Stimulated activated CD4-positive, alpha-beta T cell treated with anti-CD3 and anti-CD28 coated beads, TNF-alpha, amount 100 ng/mL, for 24 hours (primary cell): ENCODE measurements around the gene NPPA.

Experiments
- DNase-seq, 3 experiments: peaks; one replicate each; pipeline ENCODE4 v3.0.0-alpha.2; 2020; ENCODE audit warnings: low read depth in 3 of 3

NPPA gene

DNA sequence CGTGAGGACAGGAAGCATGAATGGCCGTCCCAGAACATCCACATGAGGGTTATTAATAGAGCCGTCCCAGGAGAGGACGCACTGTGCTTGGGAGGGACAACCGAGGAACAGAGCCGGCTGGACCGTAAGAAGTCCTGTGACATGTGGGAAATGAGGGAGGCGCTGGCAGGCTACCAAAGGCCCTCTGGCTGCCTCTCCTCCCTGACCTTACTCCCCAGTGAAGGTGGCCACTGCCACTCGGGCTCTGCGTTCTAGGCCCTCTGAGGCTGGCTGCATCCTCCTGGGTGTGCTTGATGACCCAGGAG, 26.6 kb upstream of the NPPA start:
- DNase-seq = no peak

DNA sequence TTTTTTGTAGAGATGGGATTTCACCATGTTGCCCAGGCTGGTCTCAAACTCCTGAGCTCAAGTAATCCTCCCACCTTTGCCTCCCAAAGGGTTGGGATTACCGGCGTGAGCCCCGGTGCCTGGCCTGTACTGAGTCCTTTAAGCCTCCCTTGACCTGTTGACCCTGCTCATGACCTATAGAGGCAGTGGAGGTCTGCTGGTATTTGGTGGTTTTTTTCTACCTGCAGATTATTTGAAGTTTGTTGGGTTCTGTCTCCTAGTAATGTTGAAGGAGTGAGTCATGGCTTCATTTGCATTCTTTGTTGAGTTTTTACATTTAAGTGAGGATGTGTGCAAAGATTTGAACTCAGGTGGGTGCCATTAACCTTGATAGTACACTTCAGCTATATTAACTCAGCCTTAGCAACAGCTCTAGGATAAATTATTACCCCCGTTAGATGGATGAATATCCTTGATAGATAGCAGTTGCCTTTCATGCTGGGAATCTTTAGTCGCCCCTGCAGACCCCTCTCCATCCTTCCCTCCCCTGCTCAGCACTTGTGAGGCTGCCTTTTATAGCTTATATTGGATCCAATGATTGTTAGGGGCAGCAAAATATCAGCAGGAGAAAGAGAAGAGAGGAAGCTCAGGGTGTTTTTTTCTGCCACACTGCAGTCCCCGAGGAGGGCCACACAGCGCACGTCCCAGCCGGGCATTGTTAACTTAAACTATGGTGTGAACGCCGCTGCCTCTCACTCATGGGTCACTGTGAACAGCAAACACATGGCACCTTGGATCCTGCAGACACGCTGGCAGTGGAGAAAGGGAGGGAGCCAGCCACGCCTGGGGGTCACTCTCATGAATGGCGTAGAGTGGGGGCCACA, 26.0 kb upstream of the NPPA start:
- DNase-seq = no peak

DNA sequence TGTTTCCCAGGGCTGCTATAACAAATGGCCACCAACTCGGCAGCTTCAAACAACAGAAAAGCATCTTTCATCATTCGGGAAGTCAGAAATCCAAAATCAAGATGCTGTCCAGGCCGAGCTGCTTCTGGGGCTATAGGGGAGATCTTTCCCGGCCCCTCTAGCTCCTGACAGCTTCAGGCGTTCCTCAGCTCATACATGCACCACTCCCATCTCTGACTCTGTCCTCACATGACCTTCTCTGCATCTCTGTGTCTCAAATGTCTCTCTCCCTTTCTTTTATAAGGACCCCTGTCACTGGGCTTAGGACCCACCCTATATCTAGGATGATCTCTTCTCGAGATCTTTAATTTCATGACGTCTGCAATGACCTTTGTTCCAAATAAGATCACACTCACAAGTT, 25.0 kb upstream of the NPPA start:
- no peak for DNase-seq

DNA sequence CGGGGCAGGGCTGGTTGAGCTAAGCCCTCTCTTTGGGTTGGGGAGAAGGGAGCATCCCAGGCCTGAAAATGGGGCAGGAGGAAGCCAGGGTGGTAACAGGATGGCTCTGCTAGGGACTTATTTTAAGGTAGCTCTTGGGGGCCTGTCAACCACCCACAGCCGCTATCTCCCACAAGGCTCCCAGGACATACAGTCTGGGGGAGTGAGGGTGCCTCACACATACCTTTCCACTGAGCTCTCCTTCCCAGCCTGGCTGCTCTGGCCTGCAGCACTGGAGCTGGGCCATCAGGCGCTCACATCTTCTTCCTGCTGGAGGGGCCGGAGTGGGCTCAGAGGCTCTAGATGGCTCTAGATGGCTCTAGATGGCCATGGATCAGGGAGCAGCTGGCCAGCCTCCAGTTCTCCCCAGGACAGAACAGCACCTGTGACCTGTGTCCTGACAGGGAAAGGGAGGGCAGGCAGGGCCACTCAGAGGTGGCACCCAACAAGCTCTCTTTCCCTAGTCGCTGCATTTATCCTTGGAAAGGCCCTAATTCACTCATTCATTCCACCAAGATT, 22.1 kb upstream of the NPPA start:
- no peak for DNase-seq

GRCh38 chr1:11869104-11869503, 21.5 kb upstream of the NPPA start:
- no peak for DNase-seq

GRCh38 chr1:11868331-11868980, 20.9 kb upstream of the NPPA start:
- DNase-seq = no peak

- no peak for DNase-seq
Measured at GRCh38 chr1:11862890-11863289, 15.3 kb upstream of the NPPA start.

DNA sequence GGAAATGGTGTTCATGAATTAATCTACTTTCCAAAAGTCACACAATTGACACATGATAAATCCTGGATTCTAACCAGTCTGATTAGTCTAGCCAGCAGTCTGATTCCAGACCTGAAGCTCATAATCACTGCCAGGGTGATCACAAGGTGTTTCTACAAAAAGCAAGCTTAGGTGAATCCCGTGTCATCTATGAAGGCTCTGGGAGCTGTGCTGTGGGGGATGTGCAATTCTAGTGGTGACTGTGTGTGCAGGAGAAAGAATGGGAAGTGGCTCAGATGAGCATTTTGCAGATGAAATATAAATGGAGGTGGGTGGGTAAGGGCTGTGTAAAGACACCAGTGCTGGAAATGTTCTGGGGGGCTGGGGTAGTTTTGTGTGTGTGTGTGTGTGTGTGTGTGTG, 13.0 kb upstream of the NPPA start:
- DNase-seq = no peak

- no peak for DNase-seq
Measured at GRCh38 chr1:11860083-11860482, 12.5 kb upstream of the NPPA start.

DNA sequence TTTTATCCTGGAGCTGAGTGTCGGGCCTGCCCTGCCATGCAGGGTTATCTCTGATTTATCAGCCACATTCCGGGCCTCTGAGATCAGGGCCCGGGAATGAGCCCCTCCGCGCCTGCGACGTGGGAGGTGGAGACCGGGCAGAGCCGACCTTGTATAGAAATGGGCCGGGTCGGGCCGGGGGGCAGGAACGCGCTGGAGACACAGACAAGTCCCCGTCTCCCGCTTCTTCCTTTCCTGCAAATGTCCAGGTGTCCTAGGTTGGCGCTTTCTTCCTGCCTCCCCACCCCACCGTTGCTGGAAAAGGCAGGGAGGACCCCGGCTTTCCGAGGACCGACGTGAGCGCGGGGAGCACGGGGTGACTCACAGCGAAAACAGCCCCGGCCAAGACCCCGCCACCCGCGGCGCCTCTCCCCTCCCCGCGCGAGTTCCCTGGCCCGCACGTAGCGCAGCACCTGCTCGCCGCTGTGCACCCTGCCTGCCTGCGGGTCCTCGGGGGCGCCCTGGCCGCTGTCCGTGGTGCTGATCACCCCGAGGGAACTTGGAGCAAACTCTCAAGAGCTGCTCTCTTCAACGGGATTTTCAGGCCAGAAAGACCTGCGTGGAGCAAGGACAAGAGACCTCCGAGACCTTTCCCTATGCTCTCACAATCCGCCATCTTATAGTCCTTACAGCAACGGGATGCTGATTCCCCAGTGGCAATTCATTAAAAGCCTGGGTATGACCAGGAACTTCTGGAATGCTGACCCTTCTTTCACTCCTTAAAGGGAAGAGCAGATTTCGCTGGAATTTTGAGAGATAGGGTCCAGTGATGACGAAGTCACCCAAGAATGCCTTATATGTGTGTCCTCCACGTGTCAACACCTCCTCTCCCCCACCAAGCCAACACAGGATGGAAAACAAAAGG, 11.6 kb upstream of the NPPA start:
- peak; percentile 8 to 57 (median 17) for DNase-seq

GRCh38 chr1:11858613-11858967, 11.0 kb upstream of the NPPA start, which contains the start of gene NPPB:
Gene NPPB, minus strand, starts transcription at chr1:11858945. Its CDS starts 112 bp downstream, at chr1:11858833.
- DNase-seq = no peak

- DNase-seq = no peak
Measured at GRCh38 chr1:11858158-11858557, 10.6 kb upstream of the NPPA start.

- DNase-seq = no peak
Measured at GRCh38 chr1:11857164-11857851, 9.7 kb upstream of the NPPA start.

- DNase-seq = no peak
Measured at GRCh38 chr1:11856698-11857097, 9.1 kb upstream of the NPPA start.

DNA sequence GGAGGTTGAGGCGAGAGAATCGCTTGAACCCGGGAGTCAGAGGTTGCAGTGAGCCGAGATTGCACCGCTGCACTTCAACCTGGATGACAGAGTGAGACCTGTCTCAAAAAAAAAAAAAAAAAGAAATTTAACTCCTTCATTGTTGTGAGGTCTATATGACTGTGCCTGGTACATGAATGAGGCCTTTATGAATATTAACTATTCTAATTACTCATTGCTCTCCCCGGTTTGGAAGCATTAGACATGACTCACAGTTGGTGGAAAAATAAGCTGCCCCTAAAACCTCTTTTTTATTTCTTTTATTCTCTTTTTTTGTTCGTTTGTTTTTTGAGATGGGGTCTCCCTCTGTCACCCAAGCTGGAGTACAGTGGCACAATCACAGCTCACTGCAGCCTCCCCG, 7.8 kb upstream of the NPPA start:
- DNase-seq = no peak

- no peak for DNase-seq
Measured at GRCh38 chr1:11854519-11854918, 6.9 kb upstream of the NPPA start.

DNA sequence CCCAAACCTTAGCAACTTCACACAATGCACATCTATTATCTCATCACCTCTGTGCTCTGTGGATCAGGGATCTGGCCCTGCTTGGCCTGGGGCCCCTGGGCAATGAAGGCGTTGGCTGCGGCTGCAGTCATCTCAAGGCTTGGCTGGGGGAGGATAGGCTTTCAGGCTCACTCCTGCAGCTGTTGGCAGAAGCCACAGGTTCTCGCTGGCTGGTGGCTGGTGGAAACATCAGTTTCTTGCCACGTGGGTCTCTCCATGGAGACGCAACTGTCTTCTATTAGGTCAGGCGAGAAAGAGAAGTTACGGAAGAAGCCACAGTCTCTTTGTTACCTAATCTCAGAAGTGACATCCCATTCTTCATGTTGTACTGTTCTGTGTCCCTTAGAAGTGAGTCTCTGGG, 3.6 kb upstream of the NPPA start:
- DNase-seq = no peak

- no peak for DNase-seq
Measured at GRCh38 chr1:11850156-11850555, 2.6 kb upstream of the NPPA start.

DNA sequence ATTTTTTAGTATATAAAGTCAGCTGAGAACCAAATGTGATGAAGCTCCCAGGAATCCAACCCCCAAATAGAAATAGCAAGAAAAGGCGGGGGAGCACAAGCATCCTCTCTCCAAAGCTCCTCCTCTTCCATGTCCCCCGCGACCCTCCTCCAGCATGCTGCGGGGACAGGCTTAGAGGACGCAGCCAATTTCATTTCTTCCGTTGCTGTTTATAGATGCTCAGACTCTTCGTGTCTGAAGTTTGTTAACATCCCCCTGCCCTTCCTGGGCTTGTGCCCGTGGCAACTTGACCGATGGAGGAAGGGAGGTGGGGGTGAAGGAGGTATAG, 754 bp upstream of the NPPA start:
- no peak for DNase-seq

- DNase-seq = no peak
Measured at GRCh38 chr1:11845641-11846335, 1.8 kb downstream of the NPPA start.
